HG03442 (cell line): ENCODE measurements around the gene ZNF567.
"Not testable (repeated sequence)": the region's sequence is repeated elsewhere in the genome, so short reads cannot be mapped to it uniquely, and the experiment has no call there.

Source experiments
- ATAC-seq: cut with Tn5 transposase; IDR thresholded peaks from one replicate; pipeline ENCODE4 v1.9.1; 2021; ENCODE audit warnings: mild to moderate bottlenecking, moderate library complexity; ENCODE audit not compliant: unreplicated experiment

The ZNF567 gene

GRCh38 chr19:36687214-36688056, at the start of gene ZNF567:
ZNF567 (plus strand) TSS chr19:36687612; CDS start chr19:36694868, 7,256 bp downstream.
- ATAC-seq: peak; percentile 93

GRCh38 chr19:36638862-36639510, 48.4 kb upstream of the ZNF567 start:
- ATAC-seq: no peak

DNA sequence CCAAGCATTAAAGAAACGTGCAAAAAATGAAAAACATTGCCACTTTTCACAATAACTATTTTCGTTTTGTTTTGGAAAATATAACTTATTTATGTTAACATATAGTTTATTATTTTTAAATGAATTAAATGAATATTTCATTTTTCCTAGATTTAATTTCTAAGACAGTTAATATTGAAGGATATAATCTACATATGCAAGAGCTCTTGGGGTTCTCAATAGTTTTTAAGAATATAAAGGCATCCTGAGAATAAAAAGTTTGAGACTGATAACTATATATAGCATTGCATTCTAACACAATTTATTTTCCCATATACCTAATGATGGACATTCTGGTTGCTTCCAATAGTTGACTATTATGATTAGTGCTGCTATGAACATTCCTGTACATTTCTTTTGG, 40.7 kb upstream of the ZNF567 start:
- ATAC-seq: no peak

- no peak for ATAC-seq
Measured at GRCh38 chr19:36652958-36653357, 34.5 kb upstream of the ZNF567 start.

- no peak for ATAC-seq
Measured at GRCh38 chr19:36665832-36666231, 21.6 kb upstream of the ZNF567 start.

- no peak for ATAC-seq
Measured at GRCh38 chr19:36668646-36669045, 18.8 kb upstream of the ZNF567 start.

DNA sequence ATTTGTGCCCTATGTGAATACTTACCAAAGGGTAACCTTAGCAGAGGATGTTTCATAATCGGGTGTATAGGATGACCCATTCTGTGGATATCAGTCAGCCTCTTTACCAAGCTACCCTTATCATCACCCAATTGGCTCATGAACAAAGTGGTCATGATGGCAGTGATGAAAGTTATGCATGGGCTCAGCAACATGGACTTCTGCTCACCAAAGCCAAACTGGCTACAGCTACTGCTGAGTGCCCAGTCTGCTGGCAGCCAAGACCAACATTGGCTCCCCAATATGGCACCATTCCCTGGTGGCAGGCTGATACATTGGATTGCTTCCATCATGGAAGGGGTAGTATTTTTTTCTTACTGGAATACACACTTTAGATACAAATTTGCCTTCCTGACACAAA, 15.0 kb upstream of the ZNF567 start:
- no peak for ATAC-seq

DNA sequence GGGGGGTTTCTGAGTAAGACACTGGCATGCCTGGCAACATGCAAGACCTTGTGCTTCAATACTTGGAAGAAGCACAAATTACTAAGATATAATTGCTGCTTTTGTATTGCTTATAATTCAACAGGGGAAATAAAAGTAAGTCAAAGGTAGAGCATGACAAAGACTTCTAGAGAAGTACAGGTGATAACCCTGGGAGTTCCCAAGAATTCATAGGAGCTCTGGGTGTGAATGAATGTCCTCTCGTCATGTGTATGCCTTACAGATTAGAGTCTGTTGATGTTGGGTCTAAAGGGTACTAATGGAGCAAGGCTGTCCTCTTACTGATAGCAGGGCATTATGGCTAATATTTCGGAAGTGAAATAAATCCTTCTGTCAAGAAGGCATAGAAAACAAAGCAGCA, 13.2 kb upstream of the ZNF567 start:
- no peak for ATAC-seq

DNA sequence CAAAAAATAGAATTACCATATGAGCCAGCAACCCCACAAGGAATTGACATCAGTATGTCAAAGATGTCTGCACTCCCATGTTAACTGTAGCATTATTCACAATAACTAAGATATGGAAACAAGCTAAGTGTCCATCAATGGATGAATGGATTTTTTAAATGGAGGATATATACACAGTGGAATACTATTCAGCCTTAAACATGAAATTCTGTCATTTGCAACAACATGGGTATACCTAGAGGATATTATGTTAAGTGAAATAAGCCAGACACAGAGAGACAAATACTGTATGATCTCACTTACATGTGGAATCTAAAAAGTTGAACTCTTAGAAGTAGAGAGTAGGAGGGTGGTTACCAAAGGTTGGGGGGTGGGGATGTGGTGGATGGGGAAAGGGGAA, 8.0 kb upstream of the ZNF567 start:
- no peak for ATAC-seq

DNA sequence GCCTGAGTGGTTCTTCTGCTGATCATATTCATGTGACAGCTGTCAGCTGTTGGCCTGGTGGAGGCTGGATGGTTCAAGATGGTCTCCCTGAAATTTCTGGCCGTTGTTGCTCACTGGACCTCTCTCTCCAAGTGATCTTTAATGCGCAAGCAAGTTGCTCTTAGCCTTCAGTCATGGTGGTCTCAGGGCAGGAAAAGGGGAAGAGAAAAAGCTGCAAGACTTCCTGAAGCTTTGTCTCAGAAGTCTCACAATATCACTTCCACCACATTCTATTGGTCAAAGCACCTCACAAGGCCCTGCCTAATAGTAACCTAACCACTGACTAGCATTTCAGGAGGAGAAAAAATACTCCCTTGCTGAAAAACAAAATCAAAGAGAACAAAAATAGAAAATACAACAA, 1.6 kb upstream of the ZNF567 start:
- ATAC-seq: no peak

GRCh38 chr19:36686365-36687213, 823 bp upstream of the ZNF567 start:
- peak; percentile 21 for ATAC-seq

DNA sequence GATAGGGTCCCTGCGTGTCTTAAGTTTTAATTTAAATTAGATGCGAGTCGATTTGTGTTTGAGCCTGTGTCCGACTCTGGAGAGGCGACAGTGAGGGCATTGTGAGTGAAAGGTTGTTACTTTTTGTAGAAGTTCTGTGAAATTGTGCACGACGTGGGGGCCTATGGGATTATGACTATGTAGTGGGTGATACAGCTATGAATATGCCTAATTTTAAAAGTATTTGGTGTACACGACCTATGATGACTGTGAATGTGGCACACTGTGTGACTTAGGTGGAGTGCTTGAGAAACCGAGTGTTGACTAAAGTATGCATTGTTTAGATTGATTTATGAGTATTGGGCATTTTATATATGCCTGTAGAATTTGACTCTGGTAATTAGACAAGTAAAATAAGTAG, 646 bp downstream of the ZNF567 start:
- no peak for ATAC-seq

- ATAC-seq: no peak
Measured at GRCh38 chr19:36707134-36707533, 19.7 kb downstream of the ZNF567 start.

- ATAC-seq: no peak
Measured at GRCh38 chr19:36709423-36709822, 22.0 kb downstream of the ZNF567 start.

DNA sequence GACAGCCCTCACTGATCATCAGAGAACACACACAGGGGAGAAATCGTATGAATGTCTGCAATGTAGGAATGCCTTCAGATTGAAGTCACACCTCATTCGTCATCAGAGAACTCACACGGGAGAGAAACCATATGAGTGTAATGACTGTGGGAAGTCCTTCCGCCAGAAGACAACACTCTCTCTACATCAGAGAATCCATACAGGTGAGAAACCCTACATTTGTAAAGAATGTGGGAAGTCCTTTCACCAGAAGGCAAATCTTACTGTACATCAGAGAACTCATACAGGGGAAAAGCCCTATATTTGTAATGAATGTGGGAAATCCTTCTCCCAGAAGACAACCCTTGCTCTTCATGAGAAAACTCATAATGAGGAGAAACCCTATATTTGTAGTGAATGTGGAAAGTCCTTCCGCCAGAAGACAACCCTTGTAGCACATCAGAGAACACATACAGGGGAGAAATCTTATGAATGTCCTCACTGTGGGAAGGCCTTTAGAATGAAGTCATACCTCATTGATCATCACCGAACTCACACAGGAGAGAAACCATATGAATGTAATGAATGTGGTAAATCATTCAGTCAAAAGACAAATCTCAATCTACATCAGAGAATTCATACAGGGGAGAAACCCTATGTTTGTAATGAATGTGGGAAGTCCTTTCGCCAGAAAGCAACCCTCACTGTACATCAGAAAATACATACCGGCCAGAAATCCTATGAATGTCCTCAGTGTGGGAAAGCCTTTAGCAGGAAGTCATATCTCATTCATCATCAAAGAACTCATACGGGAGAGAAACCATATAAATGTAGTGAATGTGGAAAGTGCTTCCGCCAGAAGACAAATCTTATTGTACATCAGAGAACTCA, 32.5 kb downstream of the ZNF567 start:
- no peak for ATAC-seq

GRCh38 chr19:36736166-36736565, 48.8 kb downstream of the ZNF567 start:
- not testable (repeated sequence) for ATAC-seq

DNA sequence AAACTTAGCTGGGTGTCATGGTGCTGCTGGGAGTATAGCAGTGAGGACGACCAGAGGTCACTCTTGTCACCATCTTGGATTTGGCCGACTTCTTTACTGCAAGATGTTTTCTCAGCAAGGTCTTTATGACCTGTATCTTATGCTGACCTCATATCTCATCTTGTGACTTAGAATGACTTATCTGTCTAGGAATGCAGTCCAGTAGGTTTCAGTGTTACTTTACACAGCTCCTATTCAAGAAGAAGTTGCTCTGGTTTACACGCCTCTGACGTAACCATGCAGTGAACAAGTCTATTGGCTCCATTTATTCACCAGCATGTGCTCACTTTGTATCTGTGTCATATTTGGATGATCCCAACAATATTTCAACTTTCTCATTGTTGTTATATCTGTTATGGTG, 58.5 kb downstream of the ZNF567 start:
- ATAC-seq: no peak

GRCh38 chr19:36747750-36748149, 60.3 kb downstream of the ZNF567 start:
- ATAC-seq: no peak

- no peak for ATAC-seq
Measured at GRCh38 chr19:36748431-36749275, 61.2 kb downstream of the ZNF567 start.

GRCh38 chr19:36749613-36750012, 62.2 kb downstream of the ZNF567 start:
- ATAC-seq: not testable (repeated sequence)
